SK-N-SH (cell line): Measurements from ENCODE around the gene ZMIZ2. TPM values are rescaled to one million over a fixed set of nuclear protein-coding genes. Genes with fewer than 3 reads are reported as not detected.

ENCODE experiments used
- CTCF ChIA-PET: fragments of 300-600, 350-600 bp; formaldehyde crosslinking; extraction: SDS; loops from one replicate; lab custom pipeline; 2021; lab: Yijun Ruan, JAX
- POLR2A ChIA-PET: fragments of 350-600 bp; sonication (Branson Sonifier 250); formaldehyde crosslinking; extraction: SDS; loops from one replicate; lab custom pipeline; 2020; ENCODE audit warnings: antibody characterized with exemption, inconsistent platforms; lab: Yijun Ruan, JAX
- DNase-seq: peaks from one replicate; pipeline ENCODE4 v3.0.0; 2012
- H2AFZ ChIP-seq: fragments of 200-600 bp; sonication (generic); 2 replicates; pipeline ENCODE4 v1.8.1; 2016; ENCODE audit warnings: antibody characterized with exemption, mild to moderate bottlenecking, low read depth
- H3F3A ChIP-seq: fragments of 200-600 bp; sonication (generic); replicated peaks from 2 replicates; pipeline ENCODE3; 2016; ENCODE audit warnings: antibody characterized with exemption, mild to moderate bottlenecking; ENCODE audit not compliant: insufficient read depth
- H3K27ac ChIP-seq, 2 experiments: fragments of 200-500 bp in 1 of 2; fragments of 200-600 bp in 1 of 2; sonication (Bioruptor generic) in 1 of 2; sonication (generic), shearing (Covaris generic) in 1 of 2; 2 replicates each; pipeline versions ENCODE4 v1.5.1 to v1.6.1; 2014 to 2016; ENCODE audit warnings: low read depth in 2 of 2, inconsistent platforms in 1 of 2, low read length in 1 of 2, mild to moderate bottlenecking in 1 of 2, mixed read lengths in 1 of 2
- H3K27me3 ChIP-seq: fragments of 200-600 bp; sonication (generic), shearing (Covaris generic); 2 replicates; pipeline ENCODE4 v1.6.1; 2016; ENCODE audit warnings: mixed run types; ENCODE audit not compliant: insufficient read depth
- H3K36me3 ChIP-seq, 2 experiments: fragments of 200-500 bp in 1 of 2; fragments of 200-600 bp in 1 of 2; sonication (Bioruptor generic) in 1 of 2; sonication (generic) in 1 of 2; replicated peaks in 1 of 2; 2 replicates each; pipeline versions ENCODE3 to v1.5.1; 2014 to 2016; ENCODE audit warnings: low read length in 1 of 2, mild to moderate bottlenecking in 1 of 2; ENCODE audit not compliant: insufficient read depth in 2 of 2, control insufficient read depth in 1 of 2
- H3K4me1 ChIP-seq, 2 experiments: fragments of 200-500 bp in 1 of 2; fragments of 200-600 bp in 1 of 2; sonication (Bioruptor generic) in 1 of 2; sonication (generic), shearing (Covaris generic) in 1 of 2; 2 replicates each; pipeline versions ENCODE4 v1.5.1 to v1.6.1; 2014 to 2016; ENCODE audit warnings: low read depth in 1 of 2, low read length in 1 of 2, mixed run types in 1 of 2; ENCODE audit not compliant: insufficient read depth in 2 of 2, control insufficient read depth in 1 of 2
- H3K4me2 ChIP-seq: fragments of 200-600 bp; sonication (generic), shearing (Covaris generic); 2 replicates; pipeline ENCODE4 v1.6.1; 2017; ENCODE audit warnings: mixed run types
- H3K4me3 ChIP-seq, 2 experiments: fragments of 200-500 bp in 1 of 2; fragments of 200-600 bp in 1 of 2; sonication (Bioruptor generic) in 1 of 2; sonication (generic), shearing (Covaris generic) in 1 of 2; 2 replicates each; pipeline versions ENCODE4 v1.5.1 to v1.8.1; 2014 to 2016; ENCODE audit warnings: low read depth in 2 of 2, inconsistent platforms in 1 of 2, low read length in 1 of 2, mild to moderate bottlenecking in 1 of 2, mixed read lengths in 1 of 2, moderate library complexity in 1 of 2
- H3K79me2 ChIP-seq: fragments of 200-600 bp; sonication (generic); 2 replicates; pipeline ENCODE4 v1.8.1; 2017; ENCODE audit warnings: mild to moderate bottlenecking; ENCODE audit not compliant: insufficient read depth
- H3K9ac ChIP-seq: fragments of 200-600 bp; sonication (generic); 2 replicates; pipeline ENCODE4 v1.6.1; 2017; ENCODE audit warnings: mixed run types
- H3K9me2 ChIP-seq: fragments of 200-600 bp; sonication (generic); 2 replicates; pipeline ENCODE4 v1.6.1; 2017; ENCODE audit warnings: mixed run types
- H3K9me3 ChIP-seq: fragments of 200-600 bp; sonication (generic); 2 replicates; pipeline ENCODE4 v1.6.1; 2017; ENCODE audit warnings: mixed run types, mild to moderate bottlenecking, moderate library complexity
- H4K20me1 ChIP-seq: fragments of 200-600 bp; sonication (generic); 2 replicates; pipeline ENCODE4 v1.6.1; 2017; ENCODE audit warnings: mild to moderate bottlenecking, mixed run types; ENCODE audit not compliant: insufficient read depth
- CTCF ChIP-seq: fragments of 200-600 bp; sonication (generic); IDR thresholded peaks from 2 replicates; pipeline ENCODE4 v1.6.1; 2017; ENCODE audit warnings: antibody characterized with exemption, mild to moderate bottlenecking, moderate library complexity
- ELF1 ChIP-seq: IDR thresholded peaks from 2 replicates; pipeline ENCODE4 v1.4.0; 2012
- EZH2phosphoT487 ChIP-seq: fragments of 200-600 bp; sonication (generic); IDR thresholded peaks from 2 replicates; pipeline ENCODE4 v1.6.1; 2017; ENCODE audit warnings: low read depth, mixed run types, mild to moderate bottlenecking, antibody characterized with exemption, moderate library complexity, borderline replicate concordance
- FOSL2 ChIP-seq: IDR thresholded peaks from 2 replicates; pipeline ENCODE4 v1.4.0; 2012; ENCODE audit warnings: low read depth, mild to moderate bottlenecking, moderate library complexity, borderline replicate concordance
- JUND ChIP-seq: IDR thresholded peaks from 2 replicates; pipeline ENCODE4 v1.4.0; 2012
- MXI1 ChIP-seq: IDR thresholded peaks from 2 replicates; pipeline ENCODE4 v1.6.1; 2012; ENCODE audit warnings: mild to moderate bottlenecking, low read depth, low read length, improper control_type of control experiment
- NRF1 ChIP-seq: IDR thresholded peaks from 2 replicates; pipeline ENCODE4 v1.6.1; 2012; ENCODE audit warnings: low read depth, mild to moderate bottlenecking, low read length
- RAD21 ChIP-seq: IDR thresholded peaks from 2 replicates; pipeline ENCODE4 v1.6.1; 2012; ENCODE audit warnings: mild to moderate bottlenecking, low read length
- RCOR1 ChIP-seq: fragments of 150-350 bp; IDR thresholded peaks from 2 replicates; pipeline ENCODE4 v1.6.1; 2017; ENCODE audit warnings: antibody characterized with exemption, low read length
- SMC3 ChIP-seq: IDR thresholded peaks from 2 replicates; pipeline ENCODE4 v1.6.1; 2012; ENCODE audit warnings: low read depth, low read length, improper control_type of control experiment
- YY1 ChIP-seq: IDR thresholded peaks from 2 replicates; pipeline ENCODE4 v1.4.0; 2012; ENCODE audit warnings: low read depth, mild to moderate bottlenecking
- WGBS: methylation state at CpG from one replicate; pipeline ENCODE4 v1.1.6; 2017; ENCODE audit warnings: low lambda C conversion rate; 5-methylcytosine and 5-hydroxymethylcytosine counted together
- polyA plus RNA-seq, 3 experiments: library from polyadenylated mRNA; depleted of rRNA; stranded (reverse); fragments of >200 nt; gene quantifications; 2 replicates each; pipeline ENCODE4 v1.2.3, GENCODE V29; 2012
- TF ChIP-seq, protein P1 (sequence below): IDR thresholded peaks from 2 replicates; pipeline ENCODE4 v1.4.0; 2012; ENCODE audit warnings: low read depth

The ZMIZ2 gene
- polyA plus RNA-seq, 1 of the 3 experiments (the other 2 are of a cell fraction) = 18.1 TPM

- peaks cover 5% of the 10 kb centered on the region in 2 experiments; a peak in 3 of 4 replicates for H3K4me1 ChIP-seq
- 65% methylated on average over 3 of the region's 3 CpGs for WGBS
- no peaks in the 10 kb centered on the region for H3K9me3 ChIP-seq
- H3K79me2 ChIP-seq = peaks cover 46% of the 10 kb centered on the region
- ChIA-PET POLR2A (no interaction called here), CTCF (interaction anchor here (1.4 to 3.0 kb wide), 3 partner anchors 32 to 54 kb away, joined by 3 to 12 read pairs (median 4); partner anchors contain the start of gene H2AZ2)
- H2AFZ ChIP-seq = no peak overlapping the region
- H3F3A ChIP-seq = peaks cover 29% of the 10 kb centered on the region
- H3K9me2 ChIP-seq = no peaks in the 10 kb centered on the region
- no peaks in the 10 kb centered on the region for H3K27me3 ChIP-seq
- H3K4me3 ChIP-seq = no peak overlapping the region
- no peak for DNase-seq
- H3K36me3 ChIP-seq = peaks cover 12 to 17% of the 10 kb centered on the region in 2 experiments
- TF ChIP-seq RAD21 (no peak), FOSL2 (no peak), EZH2phosphoT487 (no peak), SMC3 (no peak), MXI1 (no peak)
- H3K4me2 ChIP-seq = no peak overlapping the region
- no peak overlapping the region for H3K9ac ChIP-seq
- no peak overlapping the region for H3K27ac ChIP-seq
- peaks cover 20% of the 10 kb centered on the region for H4K20me1 ChIP-seq
Measured at GRCh38 chr7:44794331-44794730, 45.7 kb downstream of the ZMIZ2 start.

DNA sequence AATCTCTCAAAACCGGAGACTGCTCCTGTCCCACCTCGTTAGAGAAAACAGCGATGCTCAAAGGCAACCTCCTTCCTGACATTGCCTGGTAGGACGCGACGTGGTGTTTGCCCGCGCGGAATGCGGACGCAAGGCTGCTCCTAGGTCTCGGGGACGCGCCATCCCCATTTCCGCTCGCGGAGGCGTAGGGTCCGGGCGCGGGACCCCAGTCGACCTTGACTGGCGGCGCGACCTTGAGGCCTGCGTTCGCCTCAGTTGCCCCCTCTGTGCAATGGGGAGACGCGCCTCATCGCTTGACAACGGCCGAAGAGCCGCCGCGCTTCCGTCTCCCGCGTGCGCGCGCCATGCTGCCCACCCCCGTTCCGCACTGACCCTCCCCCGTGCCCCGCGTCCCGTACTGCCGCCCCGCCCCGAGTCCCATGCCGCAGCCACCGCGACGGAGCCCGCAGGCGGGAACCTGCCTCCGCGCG lies 47.4 kb downstream of the ZMIZ2 start:
- H2AFZ ChIP-seq = peak overlapping the region; percentile 84
- H3K9me3 ChIP-seq = no peaks in the 10 kb centered on the region
- H3K9ac ChIP-seq = peak overlapping the region; percentile 98
- H3K4me2 ChIP-seq = peak overlapping the region; percentile 97
- H3K27ac ChIP-seq = peak overlapping the region; percentile 84 to 97
- H3F3A ChIP-seq = peaks cover 44% of the 10 kb centered on the region
- no peaks in the 10 kb centered on the region for H3K9me2 ChIP-seq
- CTCF ChIA-PET = interaction anchor here (1.2 to 4.4 kb wide), 3 partner anchors 9 to 339 kb away, joined by 3 to 13 read pairs (median 12); partner anchors contain the start of gene H2AZ2
- 0 out of 2 replicates have a peak, but pooled peaks have one; percentile 17 for TF ChIP-seq ELF1
- TF ChIP-seq, protein P1, sequence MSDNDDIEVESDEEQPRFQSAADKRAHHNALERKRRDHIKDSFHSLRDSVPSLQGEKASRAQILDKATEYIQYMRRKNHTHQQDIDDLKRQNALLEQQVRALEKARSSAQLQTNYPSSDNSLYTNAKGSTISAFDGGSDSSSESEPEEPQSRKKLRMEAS = peak; percentile 90
- TF ChIP-seq SMC3 = 0 out of 2 replicates have a peak, but pooled peaks have one; percentile 11
- peak; percentile 80 for TF ChIP-seq RCOR1
- TF ChIP-seq MXI1 = peak; percentile 67
- no peak for TF ChIP-seq CTCF
- TF ChIP-seq YY1 = peak; percentile 47
- TF ChIP-seq NRF1 = no peak
- TF ChIP-seq JUND = no peak
- TF ChIP-seq, all 33 proteins: peak for 6
- no peaks in the 10 kb centered on the region for H3K27me3 ChIP-seq
- H3K79me2 ChIP-seq = peaks cover 63% of the 10 kb centered on the region
- DNase-seq = no peak
- H3K36me3 ChIP-seq = peaks cover 23 to 34% of the 10 kb centered on the region in 2 experiments
- H3K4me3 ChIP-seq = peak overlapping the region; percentile 75 to 97
- peaks cover 5 to 7% of the 10 kb centered on the region in 2 experiments; a peak in 3 of 4 replicates for H3K4me1 ChIP-seq
- peaks cover 37% of the 10 kb centered on the region for H4K20me1 ChIP-seq
- POLR2A ChIA-PET = no interaction called here
- 1% methylated on average over 58 of the region's 59 CpGs for WGBS
